RKO (cell line): ENCODE measurements around the gene DCHS1.

ENCODE experiments used
- DNase-seq: peaks from one replicate; pipeline ENCODE4 v3.0.0-alpha.2; 2016; ENCODE audit warnings: low spot score

DCHS1 gene

DNA sequence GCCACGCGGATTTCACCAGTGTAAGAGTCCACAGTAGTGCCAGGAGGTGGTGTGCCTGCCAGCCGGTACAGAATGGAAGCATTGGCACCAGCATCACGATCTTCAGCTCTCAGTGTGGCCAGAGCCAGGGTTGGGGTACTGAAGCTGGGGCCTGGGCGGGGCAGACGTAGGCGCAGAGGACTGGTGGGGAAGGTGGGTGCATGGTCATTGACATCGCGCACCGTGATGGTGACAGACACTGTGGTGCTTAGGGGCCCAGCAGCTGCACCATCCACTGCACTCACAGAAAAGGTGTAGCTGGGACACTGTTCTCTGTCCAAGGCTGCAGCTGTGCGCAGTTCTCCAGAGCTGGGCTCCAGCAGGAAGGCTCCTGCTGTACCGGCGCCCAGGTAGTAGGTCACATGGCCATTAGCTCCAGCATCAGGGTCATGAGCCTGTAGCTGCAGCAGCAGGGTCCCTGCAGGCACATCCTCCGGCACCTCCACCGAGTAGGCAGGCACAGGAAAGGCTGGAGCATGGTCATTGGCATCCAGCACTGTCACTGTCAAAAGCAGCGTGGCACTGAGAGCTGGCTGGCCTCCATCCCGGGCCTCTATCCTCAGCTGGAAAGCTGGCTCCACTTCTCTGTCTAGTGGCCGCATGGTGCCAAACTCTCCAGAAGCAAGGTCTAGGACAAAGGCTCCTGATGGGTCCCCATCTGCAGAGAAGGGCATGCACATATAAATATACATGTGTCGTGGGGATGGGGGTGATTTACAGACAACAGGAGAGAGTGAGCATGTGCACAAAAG lies 28.4 kb downstream of the DCHS1 start:
- no peak for DNase-seq

DNA sequence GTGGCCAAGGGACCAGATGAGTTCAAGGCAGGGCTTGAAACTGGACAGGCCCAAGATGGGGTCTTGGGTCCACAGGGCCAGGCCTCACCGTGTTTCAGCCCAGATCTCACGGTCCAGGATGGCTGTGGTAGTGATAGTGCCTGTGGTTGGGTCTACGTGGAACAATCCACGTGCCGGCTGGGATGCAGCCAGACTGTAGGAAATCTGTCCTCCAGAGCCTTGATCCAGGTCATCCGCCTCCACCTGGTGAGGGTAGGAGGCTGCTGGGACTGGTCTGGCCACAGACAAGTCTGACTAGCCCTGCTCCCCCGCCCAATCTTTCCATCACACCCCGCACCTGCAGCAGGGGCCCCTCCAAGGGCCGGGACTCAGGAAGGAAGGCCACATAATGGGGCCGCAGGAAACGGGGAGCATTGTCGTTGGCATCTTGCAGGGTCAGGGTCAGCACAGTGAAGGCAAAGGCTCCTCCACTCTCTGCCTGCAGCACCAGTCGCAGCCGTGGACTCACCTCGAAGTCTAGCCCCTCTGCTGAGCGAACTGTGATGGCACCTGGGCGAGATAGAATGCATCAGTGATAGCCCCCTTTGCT lies 29.7 kb downstream of the DCHS1 start:
- DNase-seq, result no peak

DNA sequence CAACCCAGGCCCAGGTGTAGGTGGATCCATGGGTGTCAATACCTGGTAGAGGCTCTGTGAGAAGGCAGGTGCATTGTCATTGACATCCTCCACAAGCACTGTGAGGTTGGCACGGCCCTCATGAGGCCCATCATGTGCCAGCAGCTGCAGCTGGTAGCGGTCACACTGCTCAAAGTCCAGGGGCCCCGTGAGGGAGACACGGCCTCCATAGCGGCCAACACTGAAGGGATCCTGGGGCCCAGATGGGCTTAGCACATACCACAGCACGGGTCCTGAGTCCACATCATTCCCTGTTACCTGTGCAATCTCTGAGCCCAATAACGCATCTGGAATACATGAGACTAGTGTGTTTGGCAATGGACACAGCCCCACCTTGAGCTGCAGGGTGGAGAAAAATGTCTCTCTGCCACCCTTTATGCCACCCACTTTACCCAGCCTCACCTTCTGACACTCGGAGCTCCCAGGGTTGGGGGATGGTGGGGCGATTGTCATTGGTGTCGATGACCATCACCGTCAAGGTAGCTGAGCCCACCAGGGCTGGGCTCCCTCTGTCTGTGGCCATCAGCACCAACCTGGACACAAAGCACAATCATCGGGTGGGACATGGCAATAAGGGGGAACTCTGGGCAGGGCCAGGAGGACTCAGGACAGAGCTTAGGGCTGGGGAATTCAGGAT lies 30.3 kb downstream of the DCHS1 start:
- no peak for DNase-seq

DNA sequence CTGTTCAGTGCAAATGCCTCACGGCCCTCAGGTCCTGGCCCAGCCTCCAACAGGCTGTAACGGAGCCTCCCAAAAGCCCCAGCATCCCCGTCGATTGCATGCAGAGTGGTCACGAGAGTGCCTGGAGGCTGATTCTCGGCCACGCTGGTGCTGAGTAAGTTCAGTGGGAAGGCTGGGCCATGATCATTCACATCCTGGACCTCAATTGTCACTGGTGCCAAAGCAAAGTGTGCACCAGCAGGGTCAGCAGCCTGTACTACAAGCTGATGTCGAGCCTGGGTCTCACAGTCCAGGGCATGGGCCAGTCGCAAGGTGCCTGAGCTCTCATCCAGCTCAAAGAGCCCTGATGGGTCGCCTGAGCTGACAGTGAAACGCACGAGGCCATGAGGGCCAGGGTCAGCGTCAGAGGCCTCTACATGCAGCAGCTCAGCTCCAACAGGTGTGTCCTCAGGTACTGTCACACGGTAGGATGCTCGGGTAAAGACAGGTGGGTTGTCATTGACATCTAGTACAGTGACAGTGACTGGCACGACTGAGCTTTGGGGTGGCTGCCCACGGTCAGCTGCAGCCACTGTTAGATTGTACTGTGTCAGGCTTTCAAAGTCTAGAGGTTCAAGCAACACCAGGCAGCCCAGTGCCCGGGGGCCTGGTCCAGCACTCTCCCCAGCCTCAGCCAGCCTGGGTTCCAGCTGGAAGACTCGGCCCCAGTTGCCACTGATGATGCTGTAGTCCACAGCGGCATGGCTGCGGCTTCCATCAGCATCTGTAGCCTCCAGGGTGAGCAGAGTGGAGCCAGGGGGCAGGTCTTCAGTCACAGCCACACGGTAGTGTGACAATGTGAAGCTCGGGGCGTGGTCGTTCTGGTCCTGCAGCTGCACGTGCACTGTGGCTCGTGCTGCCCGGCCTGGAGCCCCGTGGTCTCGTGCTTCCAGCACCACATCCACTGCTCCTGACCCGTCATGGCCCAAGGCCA lies 31.9 kb downstream of the DCHS1 start:
- DNase-seq, result no peak

DNA sequence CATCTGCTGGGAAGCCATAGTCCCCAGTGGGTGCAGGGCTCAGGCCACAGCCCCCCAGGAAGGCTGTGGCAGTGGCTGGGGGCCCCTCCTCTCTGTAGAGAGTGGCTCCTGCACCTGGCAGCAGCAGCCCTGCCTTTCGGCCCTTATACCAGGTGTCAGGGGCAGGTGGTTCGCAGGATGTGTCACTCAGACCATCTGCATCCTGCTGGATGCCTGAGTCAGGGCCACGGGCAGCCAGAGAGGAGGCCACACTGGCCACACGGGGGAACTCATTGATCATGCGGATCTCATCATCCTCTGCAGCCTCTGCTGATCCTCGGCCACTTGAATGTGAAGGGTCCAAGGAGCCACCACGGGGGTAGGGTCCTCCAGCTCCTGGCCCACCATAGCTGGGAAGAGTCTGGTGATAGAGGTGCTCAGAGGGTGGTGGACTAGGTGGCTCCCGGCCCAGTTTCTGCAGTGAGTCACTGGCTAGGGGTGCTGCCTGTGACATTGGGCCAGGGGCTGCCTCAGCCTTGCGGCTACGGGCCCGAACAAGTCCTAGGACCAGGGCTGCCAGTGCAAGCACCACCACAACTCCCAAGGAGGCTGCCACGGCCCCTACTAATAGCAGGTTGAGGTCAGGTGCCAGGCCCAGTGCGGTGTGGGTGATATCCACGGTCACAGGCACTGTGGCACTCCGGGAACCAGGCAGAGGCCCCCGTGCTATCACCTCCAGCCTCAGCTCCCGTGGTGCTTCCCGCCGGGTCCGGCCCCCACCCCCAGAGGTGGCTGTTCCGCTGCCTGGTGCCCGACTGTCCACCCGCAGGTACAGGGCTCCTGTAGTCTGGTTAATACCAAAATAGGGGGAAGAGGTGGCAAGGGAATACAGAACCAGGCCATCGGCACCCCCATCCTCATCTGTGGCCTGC lies 33.1 kb downstream of the DCHS1 start:
- peak; percentile 27 for DNase-seq

DNA sequence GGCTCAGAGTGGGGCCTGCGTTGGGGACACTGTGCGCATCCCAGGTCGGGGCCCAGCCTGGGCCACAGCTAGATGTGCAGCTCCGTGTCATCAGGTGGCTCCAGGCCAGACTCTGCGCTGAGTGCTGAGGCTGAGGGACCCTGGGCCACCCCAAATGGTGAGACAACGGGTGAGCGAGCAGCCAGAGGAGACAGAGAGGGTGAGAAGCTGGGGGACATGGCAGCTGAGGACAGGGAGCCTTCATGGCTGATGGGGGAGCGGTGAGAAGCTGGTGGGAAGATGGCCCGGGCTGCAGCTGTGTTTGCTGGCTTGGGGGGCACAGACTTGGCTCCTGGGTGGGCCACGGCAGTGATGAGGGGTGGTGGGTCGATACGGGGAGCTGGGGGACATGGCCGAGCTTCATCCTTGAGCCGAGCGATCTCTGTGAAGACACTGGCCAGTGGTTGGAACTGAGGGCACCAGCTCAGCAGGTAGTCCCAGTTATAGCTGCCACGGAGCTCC lies 33.8 kb downstream of the DCHS1 start:
- no peak for DNase-seq

DNA sequence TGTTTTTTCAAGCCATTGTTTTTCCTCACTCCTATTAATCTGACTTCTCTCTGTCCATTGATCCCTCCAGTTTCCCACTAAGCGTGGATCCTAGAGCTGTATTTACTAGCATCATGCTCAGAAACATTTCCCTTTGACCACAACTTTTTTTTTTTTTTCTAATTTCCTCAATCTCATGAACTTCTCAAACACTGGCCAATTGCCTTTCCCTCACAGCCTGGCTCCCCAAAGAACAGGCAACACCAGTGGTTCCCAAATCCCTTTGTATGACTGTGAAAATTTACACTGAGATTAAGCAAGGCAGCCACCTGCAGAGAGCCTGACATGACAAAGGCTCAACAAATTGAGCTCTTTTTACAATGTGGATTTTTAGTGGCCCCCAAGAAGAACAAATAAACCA lies 35.0 kb downstream of the DCHS1 start:
- DNase-seq, result no peak

DNA sequence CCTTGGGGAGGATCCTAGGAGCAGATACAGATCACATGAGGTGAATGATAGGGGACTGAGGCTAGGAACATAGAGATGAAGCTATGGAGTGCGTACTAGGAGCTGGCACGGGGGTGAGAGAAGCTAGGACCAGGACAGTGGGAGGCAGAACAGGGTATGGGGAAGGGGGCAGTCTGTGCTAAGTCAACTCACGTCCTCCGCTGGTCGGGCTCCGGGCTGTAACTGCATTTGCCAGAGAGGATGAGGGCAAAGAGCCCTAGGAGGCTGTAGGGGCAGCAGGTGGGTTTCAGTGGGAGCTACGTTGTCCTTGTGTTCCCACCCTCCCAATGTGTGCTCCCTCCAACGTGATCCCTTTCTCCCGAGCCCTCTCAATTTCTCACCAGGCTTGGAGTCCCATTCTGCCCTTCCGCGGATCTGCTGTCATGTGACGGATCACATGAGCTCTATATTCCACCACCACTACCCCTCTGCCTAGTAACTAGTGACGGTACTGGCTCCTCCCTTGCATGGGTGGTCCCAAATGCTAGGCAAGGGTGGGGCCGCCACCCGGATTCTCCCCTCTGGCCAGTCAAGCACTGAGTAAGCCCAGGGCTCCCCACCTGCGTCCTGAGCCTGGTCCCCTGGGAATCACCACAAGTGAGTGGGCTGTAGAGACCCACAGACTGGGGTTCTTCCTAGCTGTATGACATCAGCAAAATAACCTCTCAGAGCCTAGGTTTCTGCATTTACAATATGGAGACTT lies 36.4 kb downstream of the DCHS1 start, which contains the start of gene TPP1:
Gene TPP1, minus strand, starts transcription at position 419 of the 742 bp plus-strand sequence. Its CDS starts 22 bp downstream, at position 397.
- peak; percentile 94 for DNase-seq

DNA sequence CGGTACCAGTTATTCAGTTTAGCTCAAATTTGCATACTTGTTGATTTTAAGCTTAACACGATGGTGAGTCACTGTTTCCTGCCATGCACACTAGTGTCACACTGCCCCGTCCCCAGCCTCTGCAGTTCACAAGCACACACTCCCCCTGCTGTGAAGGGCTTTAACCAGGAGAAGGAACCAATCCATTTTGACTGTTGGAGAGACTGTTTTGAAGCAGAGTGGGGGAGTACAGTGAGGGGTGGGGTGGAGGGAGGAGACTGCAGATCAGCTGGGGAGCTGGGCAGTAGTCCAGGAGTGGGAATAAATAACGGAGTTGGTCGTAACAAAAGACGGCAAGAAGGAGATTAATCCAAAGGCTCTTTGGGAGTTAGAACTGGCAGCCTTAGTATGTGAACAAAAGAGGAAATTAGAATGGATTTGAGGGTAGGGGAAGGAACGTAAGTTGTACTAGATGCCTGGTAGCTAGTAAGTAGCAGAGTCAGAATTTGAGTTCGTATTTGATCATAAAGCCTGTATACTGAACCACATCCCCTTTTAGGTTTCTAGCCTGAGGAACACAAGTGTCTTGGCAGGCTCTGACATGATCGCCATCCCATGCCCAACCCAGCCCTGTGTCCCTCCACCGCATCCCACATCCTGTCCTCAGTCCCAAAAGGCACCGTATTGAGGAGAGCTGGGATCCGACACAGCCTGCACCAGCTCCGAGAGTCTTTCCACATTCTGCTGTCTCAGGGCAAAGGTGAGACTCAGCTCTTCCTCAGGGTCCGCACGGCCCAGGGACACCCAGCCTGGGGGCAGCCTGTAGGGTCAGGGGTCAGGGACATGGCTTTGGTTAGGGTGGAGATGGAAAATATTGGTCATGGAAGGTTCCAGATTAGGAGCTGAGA lies 37.2 kb downstream of the DCHS1 start:
- DNase-seq, result peak; percentile 85

DNA sequence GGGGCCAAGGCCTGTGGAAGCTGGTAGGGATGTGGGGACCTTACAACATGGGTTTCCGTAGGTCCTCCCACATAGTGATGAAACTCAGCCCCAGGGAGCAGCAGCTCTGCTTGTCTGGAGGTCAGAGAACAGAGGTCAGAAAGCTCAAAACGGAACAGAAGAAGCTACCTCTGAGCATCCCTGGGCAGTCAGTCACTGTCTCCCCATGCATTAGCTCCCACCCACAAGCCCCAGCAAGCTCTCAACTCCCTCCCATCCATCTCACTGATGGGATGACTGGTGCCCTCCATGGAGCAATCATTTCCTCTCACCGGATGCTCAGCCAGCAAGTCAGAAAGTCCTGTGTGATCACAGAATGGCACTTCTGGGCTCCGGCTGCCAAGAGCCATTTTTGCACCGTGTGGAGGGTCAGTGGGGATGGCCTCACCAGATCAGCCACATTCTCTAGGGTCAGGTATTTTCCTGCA lies 38.3 kb downstream of the DCHS1 start:
- peak; percentile 57 for DNase-seq

DNA sequence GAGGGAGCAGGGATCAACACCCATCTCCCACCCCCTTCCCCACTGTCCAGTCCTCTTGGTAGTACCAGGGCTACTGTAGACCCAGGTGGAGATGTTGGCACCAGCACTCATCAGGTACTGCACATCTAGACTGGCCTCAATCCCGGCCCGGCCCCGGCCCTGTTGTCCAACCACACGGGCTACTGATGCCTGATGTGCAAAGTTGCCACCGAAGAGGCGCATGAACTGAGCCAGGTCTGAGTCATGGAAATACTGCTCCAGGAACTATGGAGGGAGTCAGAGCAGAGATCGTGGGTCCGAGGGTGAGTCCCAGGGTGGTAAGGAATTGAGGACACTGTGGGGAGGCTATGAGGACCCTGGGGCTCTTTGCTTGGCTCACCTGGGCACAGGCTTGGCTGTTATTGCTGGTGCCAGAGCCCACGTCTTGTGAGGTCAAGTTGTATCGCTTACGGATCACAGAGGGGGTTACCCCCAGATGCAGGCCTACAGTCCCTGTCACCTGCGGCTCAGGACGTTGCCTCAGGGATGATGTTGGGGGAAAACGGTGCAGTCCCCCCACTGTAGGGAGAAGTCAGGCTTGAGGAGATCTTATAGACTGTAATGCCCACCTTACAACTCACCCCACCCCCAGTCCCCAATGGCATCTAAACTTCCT lies 38.9 kb downstream of the DCHS1 start:
- DNase-seq, result no peak

DNA sequence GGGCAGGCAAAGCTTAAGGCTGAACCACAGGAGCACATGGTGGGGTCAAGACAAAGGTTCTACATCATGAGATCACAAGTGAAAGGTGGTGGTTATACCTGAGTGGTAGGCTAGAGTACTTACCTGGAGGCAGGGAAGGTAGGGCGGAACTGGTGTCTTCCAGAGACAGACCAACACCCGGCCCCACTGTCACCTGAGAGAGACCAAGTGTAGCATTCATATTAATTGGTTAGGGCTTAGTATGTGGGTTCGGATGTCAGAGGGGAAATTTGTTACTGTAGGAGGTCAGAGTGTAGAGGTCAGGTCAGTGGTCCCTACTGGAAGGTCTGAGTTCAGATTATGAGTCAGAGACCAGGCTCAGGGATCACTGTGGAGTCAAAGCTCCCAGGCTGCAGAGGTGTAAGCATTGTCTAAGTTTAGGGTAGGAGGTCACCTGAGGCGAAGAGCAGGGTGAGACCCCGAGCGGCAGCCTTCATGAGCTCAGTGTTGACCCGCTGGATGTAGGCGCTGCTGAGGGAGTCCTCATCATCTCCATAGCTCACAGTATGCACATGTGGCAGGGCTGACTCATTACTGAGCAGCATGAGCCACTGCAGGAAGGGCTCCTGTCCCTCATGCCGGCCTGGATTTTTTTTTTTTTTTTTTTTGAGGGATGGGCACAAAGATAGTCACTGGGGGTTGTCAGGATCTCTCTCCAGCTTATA lies 39.6 kb downstream of the DCHS1 start:
- DNase-seq, result peak; percentile 51

DNA sequence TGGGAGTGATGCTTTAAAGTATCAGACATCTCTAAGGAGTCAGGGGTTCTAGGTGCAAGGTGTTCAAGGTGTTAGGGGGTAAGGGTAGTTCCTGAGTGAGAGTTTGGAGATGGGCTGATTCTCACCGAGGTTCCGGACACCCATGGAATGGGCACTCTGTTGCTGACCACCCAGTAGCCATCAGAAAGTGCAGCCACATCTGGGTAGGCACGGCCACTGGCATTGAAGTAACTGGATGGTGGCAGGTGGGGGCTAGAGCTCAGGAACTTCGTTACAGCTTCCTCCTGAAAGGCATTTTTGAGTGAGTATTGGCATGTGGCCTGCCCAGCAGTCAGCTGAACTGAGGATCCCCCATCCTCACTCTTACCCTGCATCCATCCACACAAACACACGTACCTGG lies 40.6 kb downstream of the DCHS1 start:
- no peak for DNase-seq

DNA sequence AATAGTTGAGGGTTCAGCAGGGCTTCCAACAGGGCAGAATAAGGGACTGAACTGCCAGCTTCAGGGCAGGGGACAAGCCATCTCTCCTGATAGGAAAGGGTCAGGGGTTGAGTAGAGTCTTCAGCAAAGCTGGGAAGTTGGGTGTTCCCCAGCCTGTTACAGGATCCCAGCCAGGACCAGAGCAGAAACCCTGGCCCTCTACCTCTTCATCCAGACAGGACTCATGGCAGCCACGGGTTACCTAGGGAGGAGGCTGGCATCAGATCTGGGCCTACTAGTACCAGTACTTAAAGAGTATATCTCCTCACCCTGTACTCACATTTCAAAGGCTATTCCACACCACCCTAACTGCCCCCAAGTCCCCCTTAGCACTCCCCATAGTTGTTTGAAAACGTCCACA lies 41.2 kb downstream of the DCHS1 start:
- DNase-seq, result no peak

DNA sequence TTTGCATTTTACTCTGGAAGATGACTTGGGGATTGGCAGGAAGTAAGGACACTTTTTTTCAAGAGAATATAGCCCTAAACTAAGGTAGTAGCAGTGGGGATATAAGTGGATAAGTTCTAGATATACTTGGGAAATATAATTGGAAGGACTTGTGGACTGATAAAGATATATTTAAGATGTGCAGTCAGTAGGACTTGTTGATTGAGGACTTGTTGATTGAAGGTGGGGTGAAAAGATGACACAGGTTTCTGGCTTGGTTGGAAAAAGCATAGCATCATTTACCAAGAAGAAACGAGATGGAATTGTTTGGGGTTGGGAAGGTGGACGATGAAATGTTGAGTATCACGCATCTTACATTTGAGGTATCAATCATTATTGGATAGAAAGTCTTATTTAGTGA lies 42.1 kb downstream of the DCHS1 start:
- DNase-seq, result no peak

DNA sequence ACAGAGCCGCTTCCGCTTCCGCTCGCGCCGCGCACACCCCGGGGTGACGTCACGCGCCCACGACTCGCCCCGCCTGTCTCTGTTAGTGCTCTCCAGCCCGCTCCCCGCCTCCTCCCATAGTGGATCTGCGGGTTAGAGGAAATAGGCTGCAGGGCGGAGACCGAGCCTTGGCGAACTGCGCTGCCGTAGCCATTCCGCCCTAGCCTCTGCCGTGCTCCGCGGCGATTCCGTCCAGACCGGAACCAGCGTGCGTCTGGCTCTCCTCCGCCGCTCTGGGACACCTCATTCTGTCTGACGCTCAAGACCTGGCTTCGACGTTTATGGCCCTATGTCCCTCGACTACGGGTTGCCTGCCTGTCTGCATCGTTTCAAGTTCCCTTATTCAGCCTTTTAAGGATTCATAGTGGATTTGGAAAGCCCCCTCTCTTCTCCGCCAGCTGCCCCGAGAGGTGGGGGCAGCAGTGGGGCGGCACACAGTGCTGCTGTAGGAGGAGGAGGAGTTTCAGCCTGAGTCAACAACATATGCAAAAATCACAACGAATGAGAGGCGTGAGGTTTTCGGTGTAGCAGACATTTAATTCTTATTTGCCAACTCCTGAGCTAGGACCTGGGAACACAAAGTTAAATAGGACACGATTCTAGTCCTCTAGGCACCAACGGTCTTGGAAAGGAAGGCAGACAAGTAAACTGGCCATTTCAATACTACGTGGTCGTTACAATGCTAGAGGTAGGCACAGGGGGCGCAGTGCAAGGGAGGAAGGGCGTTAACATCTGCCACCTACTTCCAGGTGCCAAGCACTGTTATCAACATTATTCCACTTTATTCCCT lies 43.2 kb downstream of the DCHS1 start, which contains the start of gene TAF10:
Gene TAF10, minus strand, starts transcription at position 4 of the 829 bp plus-strand sequence. CDS start 27 bp downstream, outside the sequence.
- DNase-seq, result peak; percentile 94

DNA sequence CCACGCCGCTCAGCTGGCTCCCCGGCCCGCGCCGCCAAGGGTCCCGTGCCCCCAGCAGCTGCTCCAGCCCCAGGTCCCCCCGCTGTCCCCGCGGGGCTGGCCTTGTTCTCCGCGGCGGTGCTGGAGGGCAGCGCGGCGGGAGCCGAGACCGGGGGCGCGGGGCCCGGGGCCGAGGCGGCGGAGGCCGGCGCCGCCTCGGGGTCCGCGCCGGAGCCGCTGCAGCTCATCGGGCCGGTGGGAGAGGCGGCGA lies 43.7 kb downstream of the DCHS1 start:
- no peak for DNase-seq
